HL-60 (cell line): ENCODE measurements around the gene MYO9B.

Experiments used
- GABPA ChIP-seq: IDR thresholded peaks from 2 replicates; pipeline ENCODE4 v1.6.1; 2012; ENCODE audit warnings: low read depth
- POLR2AphosphoS5 ChIP-seq: IDR thresholded peaks from 2 replicates; pipeline ENCODE4 v1.6.1; 2012; ENCODE audit warnings: low read depth
- SPI1 ChIP-seq: IDR thresholded peaks from 2 replicates; pipeline ENCODE4 v1.6.1; 2012; ENCODE audit warnings: low read depth, mild to moderate bottlenecking, borderline replicate concordance
- TF ChIP-seq, protein P1 (sequence below): IDR thresholded peaks from one replicate; pipeline ENCODE4 v1.5.1; 2011; ENCODE audit warnings: low read length, control low read depth, inconsistent platforms; ENCODE audit not compliant: insufficient read depth
- TF ChIP-seq, protein P2 (sequence below): IDR thresholded peaks from 2 replicates; pipeline ENCODE4 v1.6.1; 2012; ENCODE audit warnings: low read depth; ENCODE audit not compliant: insufficient replicate concordance

DNA sequence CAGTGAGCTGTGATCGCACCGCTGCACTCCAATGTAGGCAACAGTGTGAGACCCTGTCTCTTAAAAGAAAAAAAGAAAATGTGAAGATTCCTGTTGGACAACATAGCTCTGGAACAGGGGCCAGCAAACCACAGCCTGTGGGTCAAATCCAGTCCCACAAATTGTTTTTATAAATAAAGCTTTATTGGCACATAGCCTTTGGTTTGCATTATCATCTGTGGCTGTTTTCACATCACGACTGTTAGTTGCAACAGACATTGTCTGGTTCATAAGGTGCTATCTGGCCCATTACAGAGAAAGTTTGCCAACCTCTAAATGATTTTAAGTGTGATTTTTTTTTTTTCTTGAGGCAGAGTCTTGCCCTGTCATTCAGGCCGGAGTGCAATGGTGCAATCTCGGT lies 90.1 kb downstream of the MYO9B start:
- TF ChIP-seq, protein P1, sequence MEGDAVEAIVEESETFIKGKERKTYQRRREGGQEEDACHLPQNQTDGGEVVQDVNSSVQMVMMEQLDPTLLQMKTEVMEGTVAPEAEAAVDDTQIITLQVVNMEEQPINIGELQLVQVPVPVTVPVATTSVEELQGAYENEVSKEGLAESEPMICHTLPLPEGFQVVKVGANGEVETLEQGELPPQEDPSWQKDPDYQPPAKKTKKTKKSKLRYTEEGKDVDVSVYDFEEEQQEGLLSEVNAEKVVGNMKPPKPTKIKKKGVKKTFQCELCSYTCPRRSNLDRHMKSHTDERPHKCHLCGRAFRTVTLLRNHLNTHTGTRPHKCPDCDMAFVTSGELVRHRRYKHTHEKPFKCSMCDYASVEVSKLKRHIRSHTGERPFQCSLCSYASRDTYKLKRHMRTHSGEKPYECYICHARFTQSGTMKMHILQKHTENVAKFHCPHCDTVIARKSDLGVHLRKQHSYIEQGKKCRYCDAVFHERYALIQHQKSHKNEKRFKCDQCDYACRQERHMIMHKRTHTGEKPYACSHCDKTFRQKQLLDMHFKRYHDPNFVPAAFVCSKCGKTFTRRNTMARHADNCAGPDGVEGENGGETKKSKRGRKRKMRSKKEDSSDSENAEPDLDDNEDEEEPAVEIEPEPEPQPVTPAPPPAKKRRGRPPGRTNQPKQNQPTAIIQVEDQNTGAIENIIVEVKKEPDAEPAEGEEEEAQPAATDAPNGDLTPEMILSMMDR, result no peak
- TF ChIP-seq POLR2AphosphoS5, result no peak
- TF ChIP-seq, protein P2, sequence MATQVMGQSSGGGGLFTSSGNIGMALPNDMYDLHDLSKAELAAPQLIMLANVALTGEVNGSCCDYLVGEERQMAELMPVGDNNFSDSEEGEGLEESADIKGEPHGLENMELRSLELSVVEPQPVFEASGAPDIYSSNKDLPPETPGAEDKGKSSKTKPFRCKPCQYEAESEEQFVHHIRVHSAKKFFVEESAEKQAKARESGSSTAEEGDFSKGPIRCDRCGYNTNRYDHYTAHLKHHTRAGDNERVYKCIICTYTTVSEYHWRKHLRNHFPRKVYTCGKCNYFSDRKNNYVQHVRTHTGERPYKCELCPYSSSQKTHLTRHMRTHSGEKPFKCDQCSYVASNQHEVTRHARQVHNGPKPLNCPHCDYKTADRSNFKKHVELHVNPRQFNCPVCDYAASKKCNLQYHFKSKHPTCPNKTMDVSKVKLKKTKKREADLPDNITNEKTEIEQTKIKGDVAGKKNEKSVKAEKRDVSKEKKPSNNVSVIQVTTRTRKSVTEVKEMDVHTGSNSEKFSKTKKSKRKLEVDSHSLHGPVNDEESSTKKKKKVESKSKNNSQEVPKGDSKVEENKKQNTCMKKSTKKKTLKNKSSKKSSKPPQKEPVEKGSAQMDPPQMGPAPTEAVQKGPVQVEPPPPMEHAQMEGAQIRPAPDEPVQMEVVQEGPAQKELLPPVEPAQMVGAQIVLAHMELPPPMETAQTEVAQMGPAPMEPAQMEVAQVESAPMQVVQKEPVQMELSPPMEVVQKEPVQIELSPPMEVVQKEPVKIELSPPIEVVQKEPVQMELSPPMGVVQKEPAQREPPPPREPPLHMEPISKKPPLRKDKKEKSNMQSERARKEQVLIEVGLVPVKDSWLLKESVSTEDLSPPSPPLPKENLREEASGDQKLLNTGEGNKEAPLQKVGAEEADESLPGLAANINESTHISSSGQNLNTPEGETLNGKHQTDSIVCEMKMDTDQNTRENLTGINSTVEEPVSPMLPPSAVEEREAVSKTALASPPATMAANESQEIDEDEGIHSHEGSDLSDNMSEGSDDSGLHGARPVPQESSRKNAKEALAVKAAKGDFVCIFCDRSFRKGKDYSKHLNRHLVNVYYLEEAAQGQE, result no peak
- no peak for TF ChIP-seq SPI1
- TF ChIP-seq GABPA, result no peak
